K562 (cell line): ENCODE data around the gene RAB31. TPM values are rescaled to one million over a fixed set of nuclear protein-coding genes. Genes with fewer than 3 reads are reported as not detected.

ENCODE experiments used
- ARID3B ChIP-seq: fragments of 250-450 bp; sonication (Bioruptor Pico); IDR thresholded peaks from 2 replicates; pipeline ENCODE4 v1.4.0; 2020; ENCODE audit warnings: borderline replicate concordance
- BRF2 ChIP-seq: IDR thresholded peaks from 3 replicates; pipeline ENCODE4 v1.6.1; 2011; ENCODE audit warnings: borderline replicate concordance, mild to moderate bottlenecking; ENCODE audit not compliant: insufficient read length, insufficient read depth
- DIDO1 ChIP-seq: fragments of 450-650 bp; IDR thresholded peaks from 2 replicates; pipeline ENCODE4 v1.6.1; 2016; ENCODE audit warnings: low read depth, missing biosample characterization, missing genetic modification characterization
- KAT2B ChIP-seq: IDR thresholded peaks from one replicate; pipeline ENCODE4 v1.6.1; 2012; ENCODE audit warnings: low read depth, mild to moderate bottlenecking, control low read depth, inconsistent platforms, low read length, moderate library complexity
- NCOA2 ChIP-seq, 2 experiments: fragments of 450-650 bp; IDR thresholded peaks; 2 replicates each; pipeline ENCODE4 v1.6.1; 2018; ENCODE audit warnings: mild to moderate bottlenecking in 2 of 2, moderate library complexity in 1 of 2; ENCODE audit not compliant: partially characterized antibody in 2 of 2
- RAD21 ChIP-seq, 2 experiments: fragments of 250-450 bp in 1 of 2; fragments of 450-650 bp in 1 of 2; sonication (Bioruptor Pico) in 1 of 2; formaldehyde crosslinking in 1 of 2; IDR thresholded peaks in 1 of 2; conservative IDR thresholded peaks in 1 of 2; 2 replicates each; pipeline versions ENCODE4 v1.4.0 to v1.8.0; 2020 to 2022; ENCODE audit warnings: mild to moderate bottlenecking in 2 of 2, moderate library complexity in 1 of 2
- REST ChIP-seq, 2 experiments: fragments of 450-650 bp; formaldehyde crosslinking in 1 of 2; IDR thresholded peaks; 2 replicates each; pipeline versions ENCODE4 v1.4.0 to v1.6.1; 2014 to 2020; ENCODE audit warnings: mild to moderate bottlenecking in 2 of 2, borderline replicate concordance in 1 of 2, low read depth in 1 of 2
- SAP30 ChIP-seq: fragments of 200-600 bp; sonication (generic); IDR thresholded peaks from 2 replicates; pipeline ENCODE4 v1.6.1; 2012; ENCODE audit warnings: borderline replicate concordance, low read depth, mild to moderate bottlenecking, moderate library complexity, low read length, control low read depth, inconsistent platforms; ENCODE audit not compliant: insufficient read depth, poor library complexity, severe bottlenecking
- SRSF7 ChIP-seq: fragments of 200-400 bp; formaldehyde crosslinking; optimal IDR thresholded peaks from 2 replicates; pipeline ENCODE3; 2017; ENCODE audit warnings: mild to moderate bottlenecking, low read depth, low read length
- STAT5B ChIP-seq: fragments of 250-450 bp; sonication (Bioruptor Pico); IDR thresholded peaks from 2 replicates; pipeline ENCODE4 v1.8.0; 2021; ENCODE audit warnings: mild to moderate bottlenecking, inconsistent platforms
- ZNF146 ChIP-seq: IDR thresholded peaks from one replicate; pipeline ENCODE4 v1.6.1; 2018; ENCODE audit warnings: missing compliant biosample characterization; ENCODE audit not compliant: unreplicated experiment
- ZNF316 ChIP-seq: fragments of 450-650 bp; IDR thresholded peaks from 2 replicates; pipeline ENCODE4 v1.6.1; 2016
- polyA plus RNA-seq, 8 experiments: library from polyadenylated mRNA; depleted of rRNA in 4 of 8; stranded (reverse) in 5 of 8; unstranded in 3 of 8; fragments of >200 nt; fragmentation: Nextera tagmentation in 2 of 8; fragmentation: Illumina TruSeq in 1 of 8; extraction: Ambion mirVana in 2 of 8; extraction: Trizol in 1 of 8; gene quantifications; 2 replicates each; pipeline versions ENCODE4 v1.2.1 to v1.2.3, GENCODE V29; 2011 to 2014; ENCODE audit warnings: inconsistent platforms in 1 of 8, missing spikeins in 1 of 8
- total RNA-seq, 7 experiments: library from RNA; depleted of rRNA in 6 of 7; stranded (reverse); fragments of >200 nt in 6 of 7; fragmentation: Illumina TruSeq in 2 of 7; extraction: Trizol in 2 of 7; gene quantifications; 2 replicates each; pipeline versions ENCODE4 v1.2.1 to v1.2.3, GENCODE V29; 2011 to 2021; ENCODE audit warnings: low replicate concordance in 1 of 7

Gene RAB31
- total and polyA plus RNA-seq, 9 of the 15 experiments (the other 6 are each of a cell fraction or from before 2014, with no cell fraction given): 20.7 to 70.4 (median 41.3) TPM

- no peak for TF ChIP-seq SAP30
- no peak for TF ChIP-seq SRSF7
- TF ChIP-seq REST (IDR thresholded peaks at IDR 0.05; ENCODE audit: borderline replicate concordance): no peak
- TF ChIP-seq REST (CRISPR knock-in tag; IDR thresholded peaks at IDR 0.05; ENCODE audit: low read depth): peak; percentile 24; the same call in 1 of the 2 replicates
- TF ChIP-seq RAD21 (CRISPR knock-in tag; conservative IDR thresholded peaks at IDR 0.05 in 1 of 2, IDR thresholded peaks at IDR 0.05 in 1 of 2): peak in 1 of 2 experiments; percentile 47; a peak in 3 of 4 replicates
- TF ChIP-seq ZNF146 (CRISPR knock-in tag): no peak
- no peak for TF ChIP-seq STAT5B (CRISPR knock-in tag)
- TF ChIP-seq NCOA2 (IDR thresholded peaks at IDR 0.05; ENCODE audit: partially characterized antibody in 2 of 2): no peak
- no peak for TF ChIP-seq ARID3B
- TF ChIP-seq BRF2: no peak
- peak; percentile 100 for TF ChIP-seq ZNF316
- no peak for TF ChIP-seq KAT2B
- TF ChIP-seq DIDO1: no peak; the same call in 1 of the 2 replicates
These were observed 161.8 kb downstream of the RAB31 start (continued) for GRCh38 chr18:9869715-9870430.
